ENCODE measurements around the gene ESRRB.
A peak's percentile ranks its signal among the peaks of the same experiment; 100 is the strongest.

ESRRB gene

DNA sequence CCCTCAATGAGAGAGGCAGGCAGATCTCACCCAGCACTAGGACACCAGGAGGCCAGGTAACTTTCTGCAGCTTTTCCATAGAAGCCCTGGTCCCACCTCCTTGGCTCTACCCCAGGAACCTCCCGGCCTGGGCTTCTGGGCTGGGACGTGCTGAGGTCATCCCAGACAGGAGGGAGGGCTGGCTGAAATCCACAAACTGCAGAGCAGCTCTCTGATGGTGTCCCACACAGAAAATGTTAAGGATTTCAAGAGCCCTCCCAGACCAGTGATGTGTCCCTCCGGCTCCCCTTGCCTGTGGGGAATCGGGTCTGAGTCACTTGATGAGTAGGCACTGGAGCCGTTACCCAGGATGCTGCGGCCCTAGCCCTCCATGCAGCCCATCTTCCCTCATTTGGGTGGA, 124.1 kb downstream of the ESRRB start:
- H3K27me3 ChIP-seq (ENCODE audit: insufficient read depth, low read depth, severe bottlenecking), result no peaks in the 10 kb centered on the region
- H3K4me3 ChIP-seq (ENCODE audit: low read depth, low read length), result no peak overlapping the region
- TF ChIP-seq, protein P1, sequence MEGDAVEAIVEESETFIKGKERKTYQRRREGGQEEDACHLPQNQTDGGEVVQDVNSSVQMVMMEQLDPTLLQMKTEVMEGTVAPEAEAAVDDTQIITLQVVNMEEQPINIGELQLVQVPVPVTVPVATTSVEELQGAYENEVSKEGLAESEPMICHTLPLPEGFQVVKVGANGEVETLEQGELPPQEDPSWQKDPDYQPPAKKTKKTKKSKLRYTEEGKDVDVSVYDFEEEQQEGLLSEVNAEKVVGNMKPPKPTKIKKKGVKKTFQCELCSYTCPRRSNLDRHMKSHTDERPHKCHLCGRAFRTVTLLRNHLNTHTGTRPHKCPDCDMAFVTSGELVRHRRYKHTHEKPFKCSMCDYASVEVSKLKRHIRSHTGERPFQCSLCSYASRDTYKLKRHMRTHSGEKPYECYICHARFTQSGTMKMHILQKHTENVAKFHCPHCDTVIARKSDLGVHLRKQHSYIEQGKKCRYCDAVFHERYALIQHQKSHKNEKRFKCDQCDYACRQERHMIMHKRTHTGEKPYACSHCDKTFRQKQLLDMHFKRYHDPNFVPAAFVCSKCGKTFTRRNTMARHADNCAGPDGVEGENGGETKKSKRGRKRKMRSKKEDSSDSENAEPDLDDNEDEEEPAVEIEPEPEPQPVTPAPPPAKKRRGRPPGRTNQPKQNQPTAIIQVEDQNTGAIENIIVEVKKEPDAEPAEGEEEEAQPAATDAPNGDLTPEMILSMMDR (IDR thresholded peaks at IDR 0.05; ENCODE audit: low read depth, low read length), result no peak
- H3K27ac ChIP-seq, result no peak overlapping the region
- DNase-seq, result no peak
- no peaks in the 10 kb centered on the region for H3K9me3 ChIP-seq (ENCODE audit: severe bottlenecking)
- no peaks in the 10 kb centered on the region for H3K36me3 ChIP-seq

DNA sequence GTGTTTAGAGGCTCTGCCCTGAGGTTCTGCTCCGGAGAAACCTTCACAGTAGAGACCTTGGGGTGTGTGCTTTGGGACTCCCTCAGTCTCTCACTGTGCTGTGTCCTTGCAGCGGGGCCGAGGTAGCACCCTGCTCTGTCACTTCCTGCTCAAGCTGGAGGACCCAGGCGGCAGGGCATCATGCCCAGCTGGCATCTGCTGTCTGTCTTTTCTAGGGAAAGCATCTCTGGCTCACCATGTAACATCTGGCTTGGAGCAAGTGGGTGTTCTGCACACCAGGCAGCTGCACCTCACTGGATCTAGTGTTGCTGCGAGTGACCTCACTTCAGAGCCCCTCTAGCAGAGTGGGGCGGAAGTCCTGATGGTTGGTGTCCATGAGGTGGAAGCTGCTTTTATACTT, 124.5 kb downstream of the ESRRB start:
- no peak for DNase-seq
- H3K4me3 ChIP-seq (ENCODE audit: low read depth, low read length), result no peak overlapping the region
- H3K9me3 ChIP-seq (ENCODE audit: severe bottlenecking), result no peaks in the 10 kb centered on the region
- TF ChIP-seq, protein P1 (IDR thresholded peaks at IDR 0.05; ENCODE audit: low read depth, low read length), result no peak
- no peaks in the 10 kb centered on the region for H3K36me3 ChIP-seq
- no peak overlapping the region for H3K27ac ChIP-seq
- H3K27me3 ChIP-seq (ENCODE audit: insufficient read depth, low read depth, severe bottlenecking), result no peaks in the 10 kb centered on the region

DNA sequence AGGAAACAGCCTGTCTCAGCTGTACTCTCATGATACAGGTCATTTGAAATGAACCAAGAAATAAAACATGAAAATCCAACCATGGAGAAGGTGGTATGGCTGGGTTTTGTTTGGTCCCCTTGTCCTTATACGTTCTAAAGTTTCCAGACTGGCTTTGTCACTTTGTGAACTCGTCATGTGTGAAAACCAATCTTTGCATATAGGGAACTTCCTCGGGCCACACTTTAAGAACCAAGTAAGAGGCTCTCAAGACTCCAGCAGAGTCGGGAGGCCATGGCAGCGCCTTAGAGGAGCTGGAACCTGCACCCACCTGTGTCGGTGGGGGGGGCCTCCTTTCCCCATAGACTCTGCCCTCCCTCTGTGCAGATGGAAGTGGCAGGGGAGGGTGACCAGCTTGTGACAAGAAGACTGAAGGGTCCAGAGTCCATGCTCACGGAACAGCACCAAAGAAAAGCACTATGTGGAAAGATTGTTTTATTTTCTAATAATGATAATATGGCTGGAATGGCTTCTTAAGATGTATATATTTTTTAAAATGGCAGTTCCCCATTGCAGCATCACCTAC, 125.3 kb downstream of the ESRRB start:
- Histone ChIP-seq H3K27ac (no peak overlapping the region), H3K9me3 (ENCODE audit: severe bottlenecking) (no peaks in the 10 kb centered on the region), H3K36me3 (no peaks in the 10 kb centered on the region), H3K27me3 (ENCODE audit: insufficient read depth, low read depth, severe bottlenecking) (no peaks in the 10 kb centered on the region), H3K4me3 (ENCODE audit: low read depth, low read length) (no peak overlapping the region)
- TF ChIP-seq, protein P1 (IDR thresholded peaks at IDR 0.05; ENCODE audit: low read depth, low read length), result no peak
- no peak for DNase-seq

DNA sequence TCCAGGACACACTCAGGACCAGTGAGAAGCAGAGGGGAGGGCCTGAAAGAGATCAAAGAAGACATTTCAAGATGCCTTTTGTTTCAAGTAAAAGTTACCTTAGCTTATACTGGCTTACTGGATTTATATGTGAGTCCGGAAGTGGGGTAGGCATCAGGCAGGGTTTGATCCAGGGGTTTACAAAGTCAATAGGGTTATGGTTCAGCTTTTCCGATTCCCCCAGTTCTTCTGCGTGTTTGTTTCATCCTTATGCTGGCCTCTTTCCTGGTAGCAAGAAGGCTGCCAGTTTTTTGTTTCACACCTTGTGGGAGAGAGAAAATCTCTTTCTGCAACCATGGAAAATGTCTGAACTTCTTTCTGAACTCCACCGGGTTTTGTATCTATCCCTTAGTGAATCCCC, 126.3 kb downstream of the ESRRB start:
- Histone ChIP-seq H3K4me3 (ENCODE audit: low read depth, low read length) (no peak overlapping the region), H3K27me3 (ENCODE audit: insufficient read depth, low read depth, severe bottlenecking) (no peaks in the 10 kb centered on the region), H3K36me3 (no peaks in the 10 kb centered on the region), H3K9me3 (ENCODE audit: severe bottlenecking) (no peaks in the 10 kb centered on the region), H3K27ac (no peak overlapping the region)
- TF ChIP-seq, protein P1 (IDR thresholded peaks at IDR 0.05; ENCODE audit: low read depth, low read length), result no peak
- no peak for DNase-seq

DNA sequence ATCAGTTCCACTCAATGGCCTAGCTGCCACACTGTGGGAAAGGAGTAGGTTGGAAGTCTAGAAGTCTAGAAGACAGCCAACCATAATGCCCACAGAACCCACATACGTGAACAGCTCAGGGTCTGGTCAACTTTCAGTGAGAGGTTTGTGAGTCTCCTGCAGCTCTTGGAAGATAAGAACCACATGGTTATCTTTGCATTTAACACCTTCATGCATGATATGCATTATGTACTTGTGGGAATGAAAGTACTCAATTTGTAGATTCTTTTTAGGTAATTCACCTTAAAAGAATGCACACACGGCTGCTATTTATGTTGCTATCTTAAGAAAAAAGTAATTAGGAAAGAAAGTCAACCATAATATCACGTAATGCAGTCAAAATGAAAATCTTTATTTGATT, 126.7 kb downstream of the ESRRB start:
- Histone ChIP-seq H3K9me3 (ENCODE audit: severe bottlenecking) (no peaks in the 10 kb centered on the region), H3K27ac (no peak overlapping the region), H3K36me3 (no peaks in the 10 kb centered on the region), H3K27me3 (ENCODE audit: insufficient read depth, low read depth, severe bottlenecking) (no peaks in the 10 kb centered on the region), H3K4me3 (ENCODE audit: low read depth, low read length) (no peak overlapping the region)
- no peak for DNase-seq
- TF ChIP-seq, protein P1 (IDR thresholded peaks at IDR 0.05; ENCODE audit: low read depth, low read length), result no peak

DNA sequence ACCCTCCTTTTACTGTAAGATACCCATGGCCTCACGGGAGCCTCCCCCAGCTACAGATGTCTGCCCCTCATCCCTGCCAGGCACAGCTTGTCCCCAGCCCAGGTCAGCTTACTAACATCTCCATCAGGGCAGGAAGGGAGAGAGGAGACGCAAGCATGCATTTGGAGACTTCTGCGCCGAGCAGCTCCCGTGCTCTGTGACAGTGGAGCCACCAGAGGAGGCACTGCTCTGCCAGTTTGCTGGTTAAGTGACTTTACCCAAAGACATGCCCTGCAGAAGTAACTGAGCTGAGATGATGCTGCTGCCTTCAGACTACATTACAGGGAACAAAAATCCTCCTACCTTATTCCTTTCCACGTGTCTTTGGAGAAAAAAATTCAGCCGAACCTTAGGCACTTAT, 133.4 kb downstream of the ESRRB start:
- no peaks in the 10 kb centered on the region for H3K36me3 ChIP-seq
- H3K27ac ChIP-seq, result no peak overlapping the region
- no peak overlapping the region for H3K4me3 ChIP-seq (ENCODE audit: low read depth, low read length)
- TF ChIP-seq, protein P1 (IDR thresholded peaks at IDR 0.05; ENCODE audit: low read depth, low read length), result peak; percentile 33; the same call in 1 of the 2 replicates
- no peak for DNase-seq
- H3K27me3 ChIP-seq (ENCODE audit: insufficient read depth, low read depth, severe bottlenecking), result no peaks in the 10 kb centered on the region
- no peaks in the 10 kb centered on the region for H3K9me3 ChIP-seq (ENCODE audit: severe bottlenecking)

Data from WERI-Rb-1 (cell line).